HCT116 (cell line): ENCODE data around the gene LRFN4.

Experiments used
- EZH2phosphoT487 ChIP-seq: fragments of 200-600 bp; IDR thresholded peaks from 2 replicates; pipeline ENCODE4 v1.6.1; 2018; ENCODE audit warnings: antibody characterized with exemption, borderline replicate concordance
- JUND ChIP-seq: IDR thresholded peaks from 2 replicates; pipeline ENCODE4 v1.6.1; 2012
- TCF7L2 ChIP-seq: IDR thresholded peaks from 2 replicates; pipeline ENCODE4 v1.7.0; 2011; ENCODE audit warnings: borderline replicate concordance, inconsistent platforms; ENCODE audit not compliant: insufficient read depth, insufficient read length; ENCODE audit errors: extremely low read depth
- YY1 ChIP-seq: IDR thresholded peaks from 2 replicates; pipeline ENCODE4 v1.6.1; 2011; ENCODE audit warnings: low read length, low read depth, moderate library complexity, mild to moderate bottlenecking; ENCODE audit not compliant: insufficient replicate concordance; ENCODE audit errors: extremely low read depth
- ZFX ChIP-seq: fragments of 450-650 bp; IDR thresholded peaks from 2 replicates; pipeline ENCODE4 v1.6.1; 2017

- no peak for TF ChIP-seq YY1
- TF ChIP-seq ZFX: no peak
- no peak for TF ChIP-seq TCF7L2
- TF ChIP-seq EZH2phosphoT487: no peak
- TF ChIP-seq JUND: no peak
These were observed 4.2 kb upstream of the LRFN4 start for GRCh38 chr11:66852466-66853241.
